ENCODE data around the gene GRIK1.

The GRIK1 gene

DNA sequence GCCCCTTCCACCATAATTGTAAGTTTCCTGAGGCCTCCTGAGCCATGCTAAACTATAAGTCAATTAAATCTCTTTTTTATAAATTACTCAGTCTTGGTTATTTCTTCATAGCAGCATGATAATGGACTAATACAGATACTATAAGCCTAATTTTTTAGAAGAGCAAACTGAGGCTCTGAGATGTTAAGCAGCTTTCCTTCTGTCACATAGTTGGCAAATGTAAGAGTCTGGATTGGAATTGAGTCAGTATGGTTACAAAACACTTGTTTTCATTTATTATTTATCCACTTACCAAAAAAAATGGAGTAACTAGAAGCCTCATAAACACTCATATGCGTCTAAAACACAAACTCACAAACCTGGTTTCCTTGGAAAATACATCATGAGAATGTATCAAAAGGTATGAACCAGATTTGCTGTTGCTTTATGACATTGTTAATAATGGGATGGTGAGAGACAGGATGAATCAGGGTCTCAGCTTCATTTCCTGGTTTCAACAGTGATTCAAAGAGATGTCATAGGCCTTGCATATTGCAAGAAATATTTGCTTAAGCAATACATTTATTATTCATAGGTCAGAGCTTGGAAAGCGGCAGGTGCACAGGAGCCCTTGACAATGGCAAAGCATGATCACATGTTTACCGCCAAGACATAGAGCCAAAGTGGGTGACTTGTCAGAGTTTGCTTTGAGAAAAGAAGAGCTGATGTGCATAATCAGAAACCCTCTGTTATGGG is 221.5 kb downstream of the GRIK1 start:
- no peak for DNase-seq (ENCODE audit: low spot score)

DNA sequence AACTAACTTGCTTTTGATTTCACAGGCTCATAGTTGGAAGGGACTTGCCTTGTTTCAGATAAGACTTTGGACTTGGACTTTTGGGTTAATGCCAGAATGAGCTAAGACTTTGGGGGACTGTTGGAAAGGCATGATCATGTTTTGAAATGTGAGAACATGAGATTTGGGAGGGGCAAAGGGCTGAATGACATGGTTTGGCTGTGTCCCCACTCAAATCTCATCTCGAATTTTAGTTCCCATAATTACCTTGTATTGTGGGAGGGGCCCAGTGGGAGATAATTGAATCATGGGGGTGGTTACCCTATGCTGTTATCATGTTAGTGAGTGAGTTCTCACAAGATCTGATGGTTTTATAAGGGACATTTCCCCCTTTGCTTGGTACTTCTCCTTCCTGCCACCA is 222.1 kb downstream of the GRIK1 start:
- no peak for DNase-seq (ENCODE audit: low spot score)

GRCh38 chr21:29716753-29717152 is 223.0 kb downstream of the GRIK1 start:
- DNase-seq (ENCODE audit: low spot score): no peak

GRCh38 chr21:29715089-29715488 is 224.7 kb downstream of the GRIK1 start:
- DNase-seq (ENCODE audit: low spot score): no peak

DNA sequence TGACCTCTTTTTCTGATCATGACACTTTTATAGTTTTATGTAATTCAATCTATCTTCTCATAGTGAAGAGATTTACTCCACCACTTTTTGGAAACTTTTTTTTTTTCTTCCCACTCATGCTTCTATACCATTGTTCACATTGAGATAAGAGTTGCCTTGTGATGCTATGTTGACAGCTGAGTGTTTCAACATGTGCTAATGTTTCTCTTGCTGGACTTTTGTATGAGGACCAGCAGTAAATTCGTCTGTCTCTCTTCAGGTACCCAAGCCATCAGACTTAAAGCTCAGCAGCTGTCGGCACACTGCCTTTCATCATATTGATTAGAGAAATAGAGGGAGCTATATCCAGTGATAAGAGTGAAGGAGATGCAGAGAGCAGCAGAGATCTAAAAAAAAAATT is 227.0 kb downstream of the GRIK1 start:
- DNase-seq (ENCODE audit: low spot score): no peak

DNA sequence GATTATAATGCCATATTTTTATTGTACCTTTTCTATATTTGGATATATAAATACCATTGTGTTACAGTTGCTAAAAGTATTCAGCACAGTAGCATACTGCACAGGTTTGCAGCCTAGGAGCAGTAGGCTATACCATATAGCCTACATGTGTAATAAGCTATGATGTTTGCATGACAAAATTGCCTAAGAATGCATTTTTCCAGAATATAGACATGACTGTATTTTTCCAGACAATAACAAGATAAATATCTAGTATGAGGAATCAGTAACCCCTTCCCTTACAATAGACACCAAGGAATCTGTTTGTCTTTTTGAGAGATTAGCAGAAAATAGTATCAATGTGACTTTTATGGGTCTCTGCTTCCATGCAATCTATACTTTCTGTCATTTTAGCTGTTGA is 228.6 kb downstream of the GRIK1 start:
- DNase-seq (ENCODE audit: low spot score): no peak

- DNase-seq (ENCODE audit: low spot score): no peak
Observed at GRCh38 chr21:29710498-29710897, 229.3 kb downstream of the GRIK1 start.

GRCh38 chr21:29708401-29708800 is 231.4 kb downstream of the GRIK1 start:
- DNase-seq (ENCODE audit: low spot score): no peak

DNA sequence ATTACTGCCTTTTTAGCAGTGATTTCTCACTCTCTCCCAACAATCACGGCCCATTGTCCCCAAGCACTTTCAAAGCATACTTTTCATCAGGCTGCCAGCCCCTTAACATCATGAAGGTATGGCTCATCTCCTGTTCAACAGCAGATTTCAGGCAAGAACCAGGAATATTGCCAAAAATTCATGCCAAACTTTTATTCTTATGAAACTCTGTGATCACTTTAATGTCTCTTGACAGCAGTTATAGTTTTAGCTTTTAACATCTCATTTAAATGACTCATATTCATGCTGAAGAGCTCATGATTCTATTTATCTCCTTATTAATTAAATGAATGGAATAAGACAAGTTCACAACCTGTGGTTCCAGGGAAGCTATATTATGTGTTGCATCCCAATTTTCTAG is 235.1 kb downstream of the GRIK1 start:
- no peak for DNase-seq (ENCODE audit: low spot score)

GRCh38 chr21:29701676-29702075 is 238.1 kb downstream of the GRIK1 start:
- DNase-seq (ENCODE audit: low spot score): no peak

DNA sequence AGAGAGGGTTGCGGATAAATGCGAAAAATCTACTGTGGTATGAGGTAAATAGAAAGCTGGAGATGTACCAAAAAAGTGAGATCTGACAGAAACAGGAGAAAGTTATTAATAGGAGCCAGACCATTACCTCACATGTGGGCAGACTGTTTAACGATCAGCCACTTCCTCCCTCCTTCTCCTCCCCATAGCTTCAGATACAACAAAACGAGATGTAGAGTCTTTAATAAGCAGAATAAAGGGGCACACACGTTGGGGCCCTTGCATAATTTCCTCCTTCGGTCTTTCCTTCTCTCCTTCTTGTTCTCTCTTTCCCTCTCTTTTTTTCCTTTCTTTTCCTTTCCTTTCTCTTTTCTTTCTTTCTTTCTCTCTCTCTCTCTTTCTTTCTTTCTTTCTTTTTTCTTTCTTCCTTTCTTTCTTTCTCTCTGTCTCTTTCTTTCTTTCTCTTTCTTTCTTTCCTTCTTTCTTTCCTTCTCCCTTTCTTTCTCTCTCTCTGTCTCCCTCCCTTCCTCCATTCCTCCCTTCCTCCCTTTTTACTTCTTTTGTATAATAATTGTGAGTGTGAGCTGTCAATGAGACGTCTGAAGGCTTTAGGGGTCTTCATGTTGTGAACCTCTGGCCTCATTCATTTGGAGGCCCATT is 242.1 kb downstream of the GRIK1 start:
- DNase-seq (ENCODE audit: low spot score): no peak

- no peak for DNase-seq (ENCODE audit: low spot score)
Observed at GRCh38 chr21:29696937-29697336, 242.9 kb downstream of the GRIK1 start.

GRCh38 chr21:29691616-29692491 is 247.9 kb downstream of the GRIK1 start:
- no peak for DNase-seq (ENCODE audit: low spot score)

- no peak for DNase-seq (ENCODE audit: low spot score)
Observed at GRCh38 chr21:29689753-29690152, 250.0 kb downstream of the GRIK1 start.

- DNase-seq (ENCODE audit: low spot score): no peak
Observed at GRCh38 chr21:29684106-29684505, 255.7 kb downstream of the GRIK1 start.

GRCh38 chr21:29682800-29683199 is 257.0 kb downstream of the GRIK1 start:
- no peak for DNase-seq (ENCODE audit: low spot score)

- no peak for DNase-seq (ENCODE audit: low spot score)
Observed at GRCh38 chr21:29680273-29680672, 259.5 kb downstream of the GRIK1 start.

- DNase-seq (ENCODE audit: low spot score): no peak
Observed at GRCh38 chr21:29678626-29679025, 261.2 kb downstream of the GRIK1 start.

DNA sequence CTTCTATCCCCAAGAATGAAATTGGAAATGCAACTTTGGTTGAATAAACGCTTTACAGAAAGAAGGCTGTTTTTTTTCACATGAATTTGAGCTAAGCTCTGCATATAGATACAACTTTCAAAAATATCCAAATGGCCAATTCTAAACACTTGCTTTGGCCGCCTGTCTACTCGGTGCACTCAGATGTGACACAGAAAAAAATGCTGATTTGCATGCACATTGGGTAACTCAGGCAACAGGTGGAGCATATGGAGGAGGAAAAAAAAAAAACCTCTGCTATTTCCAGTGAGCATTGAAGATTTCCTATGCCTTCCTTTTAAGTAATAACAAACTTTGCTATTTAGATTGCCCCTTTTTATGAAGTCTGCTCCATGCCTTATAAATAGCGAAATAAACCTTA is 262.5 kb downstream of the GRIK1 start:
- no peak for DNase-seq (ENCODE audit: low spot score)

DNA sequence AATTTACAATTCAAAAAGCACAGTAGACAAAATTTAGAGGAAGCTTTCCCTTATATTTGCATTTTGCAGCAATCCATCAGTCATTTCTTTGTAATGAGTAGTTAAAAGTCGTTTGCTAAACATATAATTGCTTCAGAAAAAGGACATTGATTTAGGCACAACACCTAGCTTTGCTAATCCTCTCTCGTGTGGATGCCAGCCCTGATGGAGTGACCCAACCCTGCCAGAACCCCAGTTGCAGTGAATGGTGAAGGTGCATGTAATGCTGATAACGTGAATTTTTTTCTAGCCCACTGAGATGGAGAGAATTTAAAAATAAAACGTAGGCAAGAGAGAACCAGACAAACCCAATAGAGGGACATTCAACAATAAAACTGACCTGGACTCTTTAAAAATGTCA is 263.4 kb downstream of the GRIK1 start:
- DNase-seq (ENCODE audit: low spot score): no peak

- DNase-seq (ENCODE audit: low spot score): no peak
Observed at GRCh38 chr21:29675451-29675850, 264.3 kb downstream of the GRIK1 start.

DNA sequence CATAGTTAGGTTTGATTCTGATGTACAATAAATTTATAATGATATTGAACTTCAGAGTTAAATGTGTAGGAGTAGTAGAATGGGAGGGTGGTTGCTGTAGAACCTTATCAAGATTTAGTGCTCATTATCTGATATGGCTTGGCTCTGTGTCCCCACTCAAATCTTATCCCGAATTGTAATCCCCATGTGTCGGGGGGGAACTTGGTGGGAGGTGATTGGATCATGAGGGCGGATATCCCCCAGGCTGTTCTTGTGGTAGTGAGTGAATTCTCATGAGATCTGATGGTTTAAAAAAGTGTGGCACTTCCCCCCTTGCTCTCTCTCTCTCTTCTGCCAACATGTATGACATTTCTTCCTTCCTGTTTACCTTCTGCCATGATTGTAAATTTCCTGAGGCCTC is 265.5 kb downstream of the GRIK1 start:
- no peak for DNase-seq (ENCODE audit: low spot score)

GRCh38 chr21:29673096-29673610 is 266.6 kb downstream of the GRIK1 start:
- DNase-seq (ENCODE audit: low spot score): no peak
